ENCODE measurements around the gene SLC25A24. TPM values are rescaled to one million over a fixed set of nuclear protein-coding genes. Genes with fewer than 3 reads are reported as not detected.
"Not testable (repeated sequence)": the region's sequence is repeated elsewhere in the genome, so short reads cannot be mapped to it uniquely, and the experiment has no call there.

Gene SLC25A24
- total RNA-seq, 4 donors from 2014 or later = 30.5 to 108 (median 62.2) TPM

- Histone ChIP-seq H3K27me3 (no peaks in the 10 kb centered on the region), H3K36me3 (peaks cover 0 to 63% (median 0%) of the 10 kb centered on the region in 3 donors), H3K4me1 (no peaks in the 10 kb centered on the region), H3K9me3 (no peaks in the 10 kb centered on the region), H3K27ac (no peak overlapping the region), H3K4me3 (no peak overlapping the region)
- no peak for TF ChIP-seq POLR2A (IDR thresholded peaks at IDR 0.05)
- TF ChIP-seq CTCF (IDR thresholded peaks at IDR 0.05) = no peak
- DNase-seq = no peak
These were observed 57.3 kb downstream of the SLC25A24 start for GRCh38 chr1:108142773-108143394.

- TF ChIP-seq POLR2A (IDR thresholded peaks at IDR 0.05) = no peak
- no peak for TF ChIP-seq CTCF (IDR thresholded peaks at IDR 0.05)
- H3K27me3 ChIP-seq = no peaks in the 10 kb centered on the region
- no peak for DNase-seq
- no peaks in the 10 kb centered on the region for H3K9me3 ChIP-seq
- no peak overlapping the region for H3K27ac ChIP-seq
- H3K36me3 ChIP-seq = peaks cover 0 to 63% (median 0%) of the 10 kb centered on the region in 3 donors
- no peaks in the 10 kb centered on the region for H3K4me1 ChIP-seq
- H3K4me3 ChIP-seq = no peak overlapping the region
These were observed 57.9 kb downstream of the SLC25A24 start for GRCh38 chr1:108142258-108142657.

GRCh38 chr1:108141621-108142020 is 58.5 kb downstream of the SLC25A24 start:
- Histone ChIP-seq H3K27ac (no peak overlapping the region), H3K36me3 (peaks cover 0 to 63% (median 0%) of the 10 kb centered on the region in 3 donors), H3K9me3 (no peaks in the 10 kb centered on the region), H3K4me3 (no peak overlapping the region), H3K4me1 (no peaks in the 10 kb centered on the region), H3K27me3 (no peaks in the 10 kb centered on the region)
- no peak for DNase-seq
- TF ChIP-seq CTCF (IDR thresholded peaks at IDR 0.05) = no peak
- TF ChIP-seq POLR2A (IDR thresholded peaks at IDR 0.05) = no peak

GRCh38 chr1:108140936-108141335 is 59.2 kb downstream of the SLC25A24 start:
- no peak for DNase-seq
- H3K27me3 ChIP-seq = no peaks in the 10 kb centered on the region
- H3K4me3 ChIP-seq = no peak overlapping the region
- peaks cover 0 to 63% (median 0%) of the 10 kb centered on the region in 3 donors for H3K36me3 ChIP-seq
- TF ChIP-seq CTCF (IDR thresholded peaks at IDR 0.05) (no peak), POLR2A (IDR thresholded peaks at IDR 0.05) (no peak)
- no peaks in the 10 kb centered on the region for H3K4me1 ChIP-seq
- no peaks in the 10 kb centered on the region for H3K9me3 ChIP-seq
- H3K27ac ChIP-seq = no peak overlapping the region

GRCh38 chr1:108140177-108140576 is 60.0 kb downstream of the SLC25A24 start:
- no peak for TF ChIP-seq POLR2A (IDR thresholded peaks at IDR 0.05)
- Histone ChIP-seq H3K9me3 (no peaks in the 10 kb centered on the region), H3K36me3 (peaks cover 0 to 69% (median 0%) of the 10 kb centered on the region in 3 donors), H3K27ac (no peak overlapping the region), H3K4me3 (no peak overlapping the region), H3K4me1 (no peaks in the 10 kb centered on the region), H3K27me3 (no peaks in the 10 kb centered on the region)
- no peak for DNase-seq

- not testable (repeated sequence) for H3K27ac ChIP-seq, DNase-seq, H3K27me3 ChIP-seq, H3K4me3 ChIP-seq, H3K4me1 ChIP-seq, H3K9me3 ChIP-seq
- H3K36me3 ChIP-seq = peaks cover 0 to 71% (median 0%) of the 10 kb centered on the region in 3 donors
These were observed 60.6 kb downstream of the SLC25A24 start for GRCh38 chr1:108139555-108139954.

- DNase-seq, H3K4me3 ChIP-seq, H3K4me1 ChIP-seq, H3K27me3 ChIP-seq, H3K27ac ChIP-seq, H3K9me3 ChIP-seq: not testable (repeated sequence)
- peaks cover 0 to 43% (median 0%) of the 10 kb centered on the region in 3 donors for H3K36me3 ChIP-seq
These were observed 67.0 kb downstream of the SLC25A24 start for GRCh38 chr1:108133148-108133547.

GRCh38 chr1:108132367-108132766 is 67.8 kb downstream of the SLC25A24 start:
- not testable (repeated sequence) for H3K4me1 ChIP-seq, H3K27ac ChIP-seq, H3K9me3 ChIP-seq, DNase-seq, H3K27me3 ChIP-seq, H3K4me3 ChIP-seq
- H3K36me3 ChIP-seq = peaks cover 0 to 35% (median 0%) of the 10 kb centered on the region in 3 donors

- H3K4me3 ChIP-seq, DNase-seq, H3K27me3 ChIP-seq, H3K4me1 ChIP-seq, H3K27ac ChIP-seq, H3K9me3 ChIP-seq: not testable (repeated sequence)
- peaks cover 0 to 25% (median 0%) of the 10 kb centered on the region in 3 donors for H3K36me3 ChIP-seq
These were observed 68.9 kb downstream of the SLC25A24 start for GRCh38 chr1:108131281-108131680.
